OCI-LY3 (cell line): ENCODE results near the gene OR56A4.

Experiments used
- H2AFZ ChIP-seq: fragments of 200-600, 300-600 bp; shearing (Covaris generic); 2 replicates; pipeline ENCODE4 v1.6.0; 2014; ENCODE audit warnings: antibody characterized with exemption, low read depth, low read length
- H3K27ac ChIP-seq: fragments of 200-600, 300-600 bp; sonication (generic); 2 replicates; pipeline ENCODE4 v1.5.1; 2014; ENCODE audit warnings: mild to moderate bottlenecking, low read length, moderate library complexity, mixed read lengths
- H3K27me3 ChIP-seq: fragments of 200-600, 300-600 bp; sonication (generic); 2 replicates; pipeline ENCODE4 v1.6.1; 2014; ENCODE audit warnings: low read depth, low read length, mixed read lengths
- H3K36me3 ChIP-seq: fragments of 200-600, 300-600 bp; sonication (generic); replicated peaks from 2 replicates; pipeline ENCODE3; 2014; ENCODE audit warnings: low read depth, low read length, mixed read lengths
- H3K4me1 ChIP-seq: fragments of 300-600, 200-600 bp; sonication (generic); 2 replicates; pipeline ENCODE4 v1.6.1; 2014; ENCODE audit warnings: low read length, mixed read lengths
- H3K4me2 ChIP-seq: fragments of 200-600, 300-600 bp; sonication (generic); 2 replicates; pipeline ENCODE4 v1.6.1; 2014; ENCODE audit warnings: low read length, mixed read lengths
- H3K4me3 ChIP-seq: fragments of 300-600, 200-600 bp; sonication (generic); 2 replicates; pipeline ENCODE4 v1.5.1; 2014; ENCODE audit warnings: antibody characterized with exemption, mild to moderate bottlenecking, low read length, moderate library complexity
- H3K79me2 ChIP-seq: fragments of 300-600, 200-600 bp; shearing (Covaris generic); 2 replicates; pipeline ENCODE4 v1.6.1; 2014; ENCODE audit warnings: mild to moderate bottlenecking, low read length, mixed read lengths
- H3K9ac ChIP-seq: fragments of 300-600, 200-600 bp; shearing (Covaris generic); 2 replicates; pipeline ENCODE4 v1.6.0; 2014; ENCODE audit warnings: mild to moderate bottlenecking, low read length, moderate library complexity
- H3K9me3 ChIP-seq: fragments of 200-600, 300-600 bp; shearing (Covaris generic); 2 replicates; pipeline ENCODE4 v1.6.1; 2014; ENCODE audit warnings: low read length, mixed read lengths; ENCODE audit not compliant: insufficient read depth
- H4K20me1 ChIP-seq: fragments of 200-600, 300-600 bp; sonication (generic); 2 replicates; pipeline ENCODE4 v1.6.1; 2016; ENCODE audit warnings: low read length, mixed read lengths; ENCODE audit not compliant: insufficient read depth
- EZH2phosphoT487 ChIP-seq: fragments of 200-600 bp; shearing (Covaris generic); IDR thresholded peaks from 2 replicates; pipeline ENCODE4 v1.6.1; 2018; ENCODE audit warnings: antibody characterized with exemption, mixed run types, low read depth
- TF ChIP-seq, protein P1 (sequence below): fragments of 200-600, 300-600 bp; sonication (generic); IDR thresholded peaks from 2 replicates; pipeline ENCODE4 v1.5.1; 2014; ENCODE audit warnings: antibody characterized with exemption, low read length, low read depth

Gene OR56A4

DNA sequence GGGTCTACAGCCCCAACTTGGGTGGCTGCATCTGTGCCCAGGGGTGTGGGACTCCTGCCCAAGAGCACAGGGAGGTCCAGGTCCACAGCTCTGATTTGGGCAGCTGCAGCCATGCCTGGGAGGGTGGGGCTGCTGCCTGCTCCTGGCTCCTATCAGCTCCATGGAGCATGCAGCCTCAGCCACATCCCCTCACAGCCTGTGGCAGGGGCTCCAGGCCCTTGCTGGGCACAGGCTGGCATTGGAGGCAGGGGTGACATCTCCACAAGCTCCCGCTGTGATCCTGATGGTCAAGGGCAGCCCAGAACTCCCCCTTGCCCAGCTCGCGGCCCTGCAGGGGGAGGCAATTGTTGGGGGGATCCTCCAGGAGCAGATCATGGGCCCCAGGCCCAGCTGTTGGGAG, 6.3 kb upstream of the OR56A4 start:
- no peak overlapping the region for H3K9ac ChIP-seq
- TF ChIP-seq, protein P1, sequence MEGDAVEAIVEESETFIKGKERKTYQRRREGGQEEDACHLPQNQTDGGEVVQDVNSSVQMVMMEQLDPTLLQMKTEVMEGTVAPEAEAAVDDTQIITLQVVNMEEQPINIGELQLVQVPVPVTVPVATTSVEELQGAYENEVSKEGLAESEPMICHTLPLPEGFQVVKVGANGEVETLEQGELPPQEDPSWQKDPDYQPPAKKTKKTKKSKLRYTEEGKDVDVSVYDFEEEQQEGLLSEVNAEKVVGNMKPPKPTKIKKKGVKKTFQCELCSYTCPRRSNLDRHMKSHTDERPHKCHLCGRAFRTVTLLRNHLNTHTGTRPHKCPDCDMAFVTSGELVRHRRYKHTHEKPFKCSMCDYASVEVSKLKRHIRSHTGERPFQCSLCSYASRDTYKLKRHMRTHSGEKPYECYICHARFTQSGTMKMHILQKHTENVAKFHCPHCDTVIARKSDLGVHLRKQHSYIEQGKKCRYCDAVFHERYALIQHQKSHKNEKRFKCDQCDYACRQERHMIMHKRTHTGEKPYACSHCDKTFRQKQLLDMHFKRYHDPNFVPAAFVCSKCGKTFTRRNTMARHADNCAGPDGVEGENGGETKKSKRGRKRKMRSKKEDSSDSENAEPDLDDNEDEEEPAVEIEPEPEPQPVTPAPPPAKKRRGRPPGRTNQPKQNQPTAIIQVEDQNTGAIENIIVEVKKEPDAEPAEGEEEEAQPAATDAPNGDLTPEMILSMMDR = no peak
- TF ChIP-seq EZH2phosphoT487 = no peak
- H2AFZ ChIP-seq = no peak overlapping the region
- H3K4me3 ChIP-seq = no peak overlapping the region
- H4K20me1 ChIP-seq = no peaks in the 10 kb centered on the region
- no peaks in the 10 kb centered on the region for H3K36me3 ChIP-seq
- H3K27ac ChIP-seq = no peak overlapping the region
- no peaks in the 10 kb centered on the region for H3K4me1 ChIP-seq
- H3K4me2 ChIP-seq = no peak overlapping the region
- H3K9me3 ChIP-seq = 0 out of 2 replicates have a peak, but pooled peaks cover 3% of the 10 kb centered on the region
- H3K27me3 ChIP-seq = peaks cover 18% of the 10 kb centered on the region
- no peaks in the 10 kb centered on the region for H3K79me2 ChIP-seq

DNA sequence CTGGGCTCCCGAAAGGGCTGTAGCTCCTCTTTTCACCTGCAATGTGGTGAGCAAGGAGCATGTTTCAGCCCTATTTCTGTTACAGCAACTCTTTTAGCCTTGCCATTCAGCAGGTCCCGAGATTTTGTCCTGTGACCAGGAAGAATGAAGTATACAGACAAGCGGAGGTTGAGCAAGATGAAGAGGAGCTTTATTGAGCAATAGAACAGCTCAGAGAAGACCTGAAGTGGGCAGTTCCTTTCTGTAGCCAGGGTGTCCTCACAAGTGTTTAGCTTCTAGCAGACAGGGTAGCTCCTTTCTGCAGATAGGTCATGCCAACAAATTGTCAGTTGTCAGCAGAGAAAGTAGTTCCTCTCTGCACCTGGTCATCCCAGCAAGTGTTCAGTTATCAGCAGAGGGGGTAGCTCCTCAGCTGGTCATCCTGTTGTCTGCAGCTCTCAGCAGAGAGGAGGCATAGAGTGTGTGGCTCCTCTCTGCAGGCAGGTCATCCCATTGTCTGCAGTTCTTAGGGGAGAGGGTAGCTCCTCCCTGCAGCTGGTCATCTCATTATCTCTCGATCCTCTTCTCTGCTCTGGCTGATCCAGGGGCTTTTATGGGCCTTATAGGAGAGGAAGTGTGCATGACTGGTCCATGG, 5.4 kb upstream of the OR56A4 start:
- no peak overlapping the region for H3K4me2 ChIP-seq
- H4K20me1 ChIP-seq = no peaks in the 10 kb centered on the region
- no peak overlapping the region for H3K9ac ChIP-seq
- H3K27me3 ChIP-seq = peaks cover 19% of the 10 kb centered on the region
- no peaks in the 10 kb centered on the region for H3K79me2 ChIP-seq
- no peak overlapping the region for H3K4me3 ChIP-seq
- no peaks in the 10 kb centered on the region for H3K36me3 ChIP-seq
- H3K4me1 ChIP-seq = no peaks in the 10 kb centered on the region
- no peak for TF ChIP-seq EZH2phosphoT487
- TF ChIP-seq, protein P1 = no peak
- H3K9me3 ChIP-seq = 0 out of 2 replicates have a peak, but pooled peaks cover 3% of the 10 kb centered on the region
- no peak overlapping the region for H3K27ac ChIP-seq
- H2AFZ ChIP-seq = no peak overlapping the region

DNA sequence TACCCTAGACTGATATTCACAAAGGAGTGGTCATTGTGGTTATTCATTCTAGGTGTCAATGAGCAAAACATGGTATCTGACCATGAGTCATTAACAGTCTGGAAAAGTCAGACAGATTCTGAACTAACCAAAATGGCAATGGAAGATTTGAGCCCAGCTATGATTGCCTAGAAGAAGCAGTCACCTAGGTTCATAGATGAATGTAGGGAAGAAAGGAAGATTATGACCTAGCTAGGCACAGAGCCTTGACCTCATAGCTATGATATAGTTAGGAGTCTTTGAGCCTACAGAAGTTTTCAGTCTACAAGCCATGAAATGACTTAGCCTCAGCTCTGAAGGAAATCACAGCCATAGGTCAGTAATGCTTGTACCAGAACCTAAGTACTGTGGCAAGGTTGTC, 351 bp downstream of the OR56A4 start:
- Histone ChIP-seq H3K4me2 (no peak overlapping the region), H3K4me3 (no peak overlapping the region), H3K9ac (no peak overlapping the region), H3K9me3 (no peaks in the 10 kb centered on the region), H3K36me3 (no peaks in the 10 kb centered on the region), H2AFZ (no peak overlapping the region), H3K4me1 (no peaks in the 10 kb centered on the region), H4K20me1 (no peaks in the 10 kb centered on the region), H3K79me2 (no peaks in the 10 kb centered on the region), H3K27me3 (peaks cover 31% of the 10 kb centered on the region), H3K27ac (no peak overlapping the region)
- TF ChIP-seq, protein P1 = no peak
- TF ChIP-seq EZH2phosphoT487 = no peak

DNA sequence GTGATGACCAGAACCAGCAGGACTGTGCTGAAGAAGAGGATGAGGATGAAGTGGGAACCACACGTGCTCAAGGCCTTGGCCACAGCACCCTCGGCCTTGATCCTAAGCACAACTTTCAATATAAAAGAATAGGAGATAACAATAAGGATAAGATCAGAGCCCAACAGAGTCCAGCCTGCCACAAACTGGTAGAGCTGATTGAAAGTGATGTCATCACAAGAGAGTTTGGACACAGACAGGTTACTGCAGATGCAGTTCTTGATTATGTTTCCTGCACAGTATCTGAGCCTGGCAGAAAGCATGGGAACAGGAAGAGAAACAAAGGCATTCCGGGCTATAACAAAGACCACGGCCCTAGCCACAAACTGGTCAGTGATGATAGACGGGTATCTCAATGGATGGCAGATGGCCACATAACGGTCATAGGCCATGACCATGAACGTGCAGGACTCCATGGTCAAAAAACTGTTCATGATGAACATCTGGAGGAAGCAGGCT, 4.5 kb downstream of the OR56A4 start:
- Histone ChIP-seq H3K4me1 (no peaks in the 10 kb centered on the region), H3K27ac (no peak overlapping the region), H3K9me3 (no peaks in the 10 kb centered on the region), H3K79me2 (no peaks in the 10 kb centered on the region), H4K20me1 (no peaks in the 10 kb centered on the region), H3K4me2 (no peak overlapping the region), H3K4me3 (no peak overlapping the region), H2AFZ (no peak overlapping the region), H3K9ac (no peak overlapping the region), H3K27me3 (peaks cover 26% of the 10 kb centered on the region), H3K36me3 (no peaks in the 10 kb centered on the region)
- no peak for TF ChIP-seq EZH2phosphoT487
- TF ChIP-seq, protein P1 = no peak
